ENCODE results near the gene MFAP4. TPM values are rescaled to one million over a fixed set of nuclear protein-coding genes. Genes with fewer than 3 reads are reported as not detected.

Gene MFAP4
- total RNA-seq, result 100 to 1,000 TPM in 2 of 4 donors, 10 to 100 TPM in 2; 14.3 to 185 (median 104) TPM

- TF ChIP-seq CTCF (IDR thresholded peaks at IDR 0.05; ENCODE audit: low read depth), result no peak
These were observed at the start of gene MFAP4 for GRCh38 chr17:19386974-19387920. TSS of gene MFAP4 (minus strand) at chr17:19387190. CDS start at chr17:19387155, 35 bp downstream.

- no peak for TF ChIP-seq CTCF (IDR thresholded peaks at IDR 0.05; ENCODE audit: low read depth)
These were observed 46.8 kb upstream of the MFAP4 start for GRCh38 chr17:19433727-19434340.

GRCh38 chr17:19433255-19433654 lies 46.3 kb upstream of the MFAP4 start:
- TF ChIP-seq CTCF (IDR thresholded peaks at IDR 0.05; ENCODE audit: low read depth), result no peak

- no peak for TF ChIP-seq CTCF (IDR thresholded peaks at IDR 0.05; ENCODE audit: low read depth)
These were observed 44.7 kb upstream of the MFAP4 start for GRCh38 chr17:19431691-19432090.

- no peak for TF ChIP-seq CTCF (IDR thresholded peaks at IDR 0.05; ENCODE audit: low read depth)
These were observed 39.6 kb upstream of the MFAP4 start for GRCh38 chr17:19426631-19427030.

GRCh38 chr17:19424934-19425868 lies 38.2 kb upstream of the MFAP4 start:
- TF ChIP-seq CTCF (IDR thresholded peaks at IDR 0.05; ENCODE audit: low read depth), result no peak
